Measurements from ENCODE around the gene AWAT1.
"Not testable (repeated sequence)": the region's sequence is repeated elsewhere in the genome, so short reads cannot be mapped to it uniquely, and the experiment has no call there.

AWAT1 gene

GRCh38 chrX:70226048-70226447 is 8.4 kb upstream of the AWAT1 start:
- TF ChIP-seq CTCF (conservative IDR thresholded peaks at IDR 0.05; ENCODE audit: low read depth, low read length) = no peak
- H3K4me3 ChIP-seq (ENCODE audit: low read length) = no peak overlapping the region
- DNase-seq (ENCODE audit: low read depth) = no peak

GRCh38 chrX:70226687-70227086 is 7.8 kb upstream of the AWAT1 start:
- TF ChIP-seq CTCF (conservative IDR thresholded peaks at IDR 0.05; ENCODE audit: low read depth, low read length) = no peak
- no peak for DNase-seq (ENCODE audit: low read depth)
- no peak overlapping the region for H3K4me3 ChIP-seq (ENCODE audit: low read length)

GRCh38 chrX:70231666-70232065 is 2.8 kb upstream of the AWAT1 start:
- no peak for DNase-seq (ENCODE audit: low read depth)
- H3K4me3 ChIP-seq (ENCODE audit: low read length) = no peak overlapping the region
- no peak for TF ChIP-seq CTCF (conservative IDR thresholded peaks at IDR 0.05; ENCODE audit: low read depth, low read length)

DNA sequence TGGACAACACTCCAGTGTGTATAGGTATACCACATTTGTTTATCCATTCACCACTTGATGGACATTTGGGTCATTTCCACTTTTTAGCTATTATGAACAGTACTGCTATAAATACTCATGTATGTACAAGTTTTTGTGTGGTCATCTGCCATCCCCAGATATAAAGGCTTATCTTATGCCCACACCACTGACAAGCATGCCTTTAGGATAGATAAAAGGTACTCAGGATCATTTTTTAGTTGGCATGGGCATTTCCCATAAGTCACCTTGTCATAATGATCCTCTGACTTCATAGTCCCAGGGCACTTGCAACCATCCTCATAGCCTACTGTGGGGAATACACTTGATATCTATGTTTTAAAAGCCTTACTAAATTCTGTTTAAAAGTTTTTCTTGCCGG is 6.3 kb downstream of the AWAT1 start:
- no peak for TF ChIP-seq CTCF (conservative IDR thresholded peaks at IDR 0.05; ENCODE audit: low read depth, low read length)
- H3K4me3 ChIP-seq (ENCODE audit: low read length) = no peak overlapping the region
- no peak for DNase-seq (ENCODE audit: low read depth)

GRCh38 chrX:70241501-70241900 is 7.0 kb downstream of the AWAT1 start:
- H3K4me3 ChIP-seq (ENCODE audit: low read length) = no peak overlapping the region
- TF ChIP-seq CTCF (conservative IDR thresholded peaks at IDR 0.05; ENCODE audit: low read depth, low read length) = no peak
- DNase-seq (ENCODE audit: low read depth) = no peak

DNA sequence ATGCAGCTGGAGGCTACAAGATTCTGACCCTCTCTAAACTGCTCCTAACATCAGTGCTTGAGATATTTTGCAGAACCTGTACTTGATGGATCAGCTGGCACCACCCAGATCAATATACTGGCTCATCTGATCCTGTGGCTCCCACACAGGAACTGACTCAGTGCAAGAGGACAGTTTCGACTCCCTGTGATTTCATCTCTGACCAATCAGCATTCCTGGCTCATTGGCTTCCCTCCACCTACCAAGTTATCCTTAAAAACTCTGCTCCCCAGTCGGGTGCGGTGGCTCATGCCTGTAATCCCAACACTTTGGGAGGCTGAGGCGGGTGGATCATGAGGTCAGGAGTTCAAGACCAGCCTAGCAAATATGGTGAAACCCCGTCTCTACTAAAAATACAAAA is 9.1 kb downstream of the AWAT1 start:
- not testable (repeated sequence) for DNase-seq (ENCODE audit: low read depth); H3K4me3 ChIP-seq (ENCODE audit: low read length)

- no peak overlapping the region for H3K4me3 ChIP-seq (ENCODE audit: low read length)
- TF ChIP-seq CTCF (conservative IDR thresholded peaks at IDR 0.05; ENCODE audit: low read depth, low read length) = no peak
- no peak for DNase-seq (ENCODE audit: low read depth)
These were observed 10.4 kb downstream of the AWAT1 start for GRCh38 chrX:70244881-70245280.

GRCh38 chrX:70247252-70247651 is 12.8 kb downstream of the AWAT1 start:
- H3K4me3 ChIP-seq (ENCODE audit: low read length) = no peak overlapping the region
- no peak for TF ChIP-seq CTCF (conservative IDR thresholded peaks at IDR 0.05; ENCODE audit: low read depth, low read length)
- no peak for DNase-seq (ENCODE audit: low read depth)

Measured in retinal pigment epithelial cell (primary cell).